Colonic mucosa (tissue), 4 donors: ENCODE measurements around the gene NCOA1. TPM values are rescaled to one million over a fixed set of nuclear protein-coding genes. Genes with fewer than 3 reads are reported as not detected.

Experiments used
- DNase-seq: peaks from one replicate; pipeline ENCODE4 v3.0.0-alpha.2; 2020
- H3K27ac ChIP-seq: fragments of 200-600 bp; one replicate; pipeline ENCODE4 v1.8.0; 2021
- H3K27me3 ChIP-seq: fragments of 200-600 bp; one replicate; pipeline ENCODE4 v1.8.0; 2021
- H3K36me3 ChIP-seq: fragments of 200-600 bp; one replicate; pipeline ENCODE4 v1.8.0; 2021
- H3K4me1 ChIP-seq: fragments of 200-600 bp; one replicate; pipeline ENCODE4 v1.8.0; 2021; ENCODE audit warnings: mild to moderate bottlenecking
- H3K4me3 ChIP-seq: fragments of 200-600 bp; one replicate; pipeline ENCODE4 v1.8.0; 2021
- H3K9ac ChIP-seq, 2 donors: one replicate each; pipeline ENCODE4 v1.7.0; 2013; ENCODE audit warnings: control low read depth in 2 of 2, low read depth in 2 of 2, low read length in 2 of 2
- H3K9me3 ChIP-seq: fragments of 200-600 bp; one replicate; pipeline ENCODE4 v1.8.0; 2021
- CTCF ChIP-seq: fragments of 200-600 bp; IDR thresholded peaks from one replicate; pipeline ENCODE4 v1.8.0; 2022; ENCODE audit warnings: antibody characterized with exemption, mild to moderate bottlenecking
- intact Hi-C: fragments of 100-400 bp; cut with DNase I; formaldehyde crosslinking; loops from one replicate; pipeline ENCODE4 v1.14.1; 2022
- total RNA-seq, 2 donors: library from RNA; stranded (reverse); fragmentation: NEBNext Ultra II Directional in 1 of 2; extraction: Animal tissue kit (Norgen Biotek cat#: 25700) in 1 of 2; gene quantifications; one replicate each; pipeline ENCODE4 v1.2.1, GENCODE V29; 2021
- donor health status: healthy.
- donor health status: DM: no; HTN: no; CAD: no.
- donor health status: DM: no; HTN: no; CAD: no.

The NCOA1 gene
- total RNA-seq, 2 donors from 2014 or later: 24.8 to 35.2 TPM

- Histone ChIP-seq H3K9ac (no peak overlapping the region), H3K36me3 (no peaks in the 10 kb centered on the region), H3K27ac (no peak overlapping the region), H3K9me3 (no peaks in the 10 kb centered on the region), H3K4me3 (no peak overlapping the region), H3K27me3 (no peaks in the 10 kb centered on the region), H3K4me1 (no peaks in the 10 kb centered on the region)
- TF ChIP-seq CTCF: no peak
- intact Hi-C loops: no loop called here
- peak; percentile 33 for DNase-seq
Observed at GRCh38 chr2:24486636-24487205, 4.3 kb upstream of the NCOA1 start.

- no peaks in the 10 kb centered on the region for H3K9me3 ChIP-seq
- peak overlapping the region in 1 of 2 donors; percentile 78 for H3K9ac ChIP-seq
- TF ChIP-seq CTCF: no peak
- peak; percentile 54 for DNase-seq
- intact Hi-C loops: no loop called here
- no peaks in the 10 kb centered on the region for H3K27me3 ChIP-seq
- H3K4me3 ChIP-seq: peak overlapping the region; percentile 71
- no peaks in the 10 kb centered on the region for H3K4me1 ChIP-seq
- H3K36me3 ChIP-seq: no peaks in the 10 kb centered on the region
- peak overlapping the region; percentile 92 for H3K27ac ChIP-seq
Observed at GRCh38 chr2:24489465-24490180, 1.4 kb upstream of the NCOA1 start.

DNA sequence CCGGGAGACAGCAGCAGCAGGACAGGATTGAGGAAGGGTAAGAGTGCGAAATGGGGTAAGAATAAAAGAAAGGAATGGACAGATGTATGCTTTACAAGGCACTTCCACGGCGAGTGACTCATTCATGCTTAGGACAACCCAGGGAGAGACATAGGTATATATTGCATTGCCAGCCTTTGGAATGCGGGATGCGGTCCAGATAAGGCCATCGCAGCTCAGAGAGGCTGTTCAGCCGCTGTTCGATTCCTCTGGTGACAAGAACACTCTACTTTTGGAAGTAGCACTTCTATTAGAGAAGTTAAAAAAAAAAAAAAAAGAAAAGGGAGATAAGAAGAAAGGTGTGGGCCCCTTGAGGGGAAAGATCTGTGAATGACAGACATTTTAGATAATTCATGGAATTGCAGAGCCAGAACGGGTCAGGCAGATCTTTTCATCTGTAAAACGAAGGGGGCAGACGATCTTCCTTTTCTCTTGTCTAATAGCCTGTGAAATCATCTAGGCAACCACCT lies 819 bp upstream of the NCOA1 start:
- Histone ChIP-seq H3K9me3 (no peaks in the 10 kb centered on the region), H3K27ac (peak overlapping the region; percentile 92), H3K9ac (peak overlapping the region; percentile 74 to 78), H3K36me3 (no peaks in the 10 kb centered on the region), H3K27me3 (no peaks in the 10 kb centered on the region), H3K4me3 (peak overlapping the region; percentile 71), H3K4me1 (no peaks in the 10 kb centered on the region)
- intact Hi-C loops: no loop called here
- DNase-seq: peak; percentile 52
- no peak for TF ChIP-seq CTCF

- TF ChIP-seq CTCF: no peak
- peak overlapping the region; percentile 67 for H3K27ac ChIP-seq
- peak overlapping the region; percentile 72 to 79 for H3K9ac ChIP-seq
- intact Hi-C loops: no loop called here
- H3K4me1 ChIP-seq: no peaks in the 10 kb centered on the region
- no peaks in the 10 kb centered on the region for H3K36me3 ChIP-seq
- H3K4me3 ChIP-seq: peak overlapping the region; percentile 71
- no peaks in the 10 kb centered on the region for H3K9me3 ChIP-seq
- no peaks in the 10 kb centered on the region for H3K27me3 ChIP-seq
- peak; percentile 55 for DNase-seq
Observed at GRCh38 chr2:24491542-24492420, 727 bp downstream of the NCOA1 start.
